NCI-H460 (cell line): Measurements from ENCODE around the gene MUTYH. TPM values are rescaled to one million over a fixed set of nuclear protein-coding genes. Genes with fewer than 3 reads are reported as not detected.

Experiments
- DNase-seq: peaks from one replicate; pipeline ENCODE4 v3.0.0-alpha.2; 2016; ENCODE audit warnings: low read depth; ENCODE audit errors: extremely low read depth
- total RNA-seq: library from RNA; depleted of rRNA; stranded (reverse); fragments of >200 nt; shearing (Covaris generic); gene quantifications from 2 replicates; pipeline ENCODE4 v1.2.3, GENCODE V29; 2014; rRNA removed

MUTYH gene
- total RNA-seq, 1 experiment from 2014 or later, result 10.9 TPM

- DNase-seq, result no peak
Measured at GRCh38 chr1:45282351-45282750, 57.9 kb downstream of the MUTYH start.

Other genes with a start within 250 kb of the MUTYH start
- 2.6 and 2.9 TPM in 2 replicates for gene ZSWIM5, start 133.8 kb downstream of the MUTYH start, total RNA-seq
- gene HPDL, start 13.5 kb downstream of the MUTYH start, total RNA-seq, result 2.9 TPM in 2 replicates
- 7.6 and 7.7 TPM in 2 replicates for gene TOE1, start 270 bp downstream of the MUTYH start, total RNA-seq
- 0.27 and 0.52 TPM in 2 replicates for gene TESK2, start 150.7 kb upstream of the MUTYH start, total RNA-seq
- 2.9 and 3.5 TPM in 2 replicates for gene CCDC163, start 159.6 kb upstream of the MUTYH start, total RNA-seq
- 1.1 and 1.6 TPM in 2 replicates for gene MMACHC, start 159.9 kb upstream of the MUTYH start, total RNA-seq
- 1,806 and 1,917 TPM in 2 replicates for gene PRDX1, start 181.4 kb upstream of the MUTYH start, total RNA-seq
- gene AKR1A1, start 210.4 kb upstream of the MUTYH start, total RNA-seq, result 85.0 and 95.1 TPM in 2 replicates
- 49.8 and 67.3 TPM in 2 replicates for gene NASP, start 243.6 kb upstream of the MUTYH start, total RNA-seq